ENCODE measurements around the gene PWWP2B.

PWWP2B gene

DNA sequence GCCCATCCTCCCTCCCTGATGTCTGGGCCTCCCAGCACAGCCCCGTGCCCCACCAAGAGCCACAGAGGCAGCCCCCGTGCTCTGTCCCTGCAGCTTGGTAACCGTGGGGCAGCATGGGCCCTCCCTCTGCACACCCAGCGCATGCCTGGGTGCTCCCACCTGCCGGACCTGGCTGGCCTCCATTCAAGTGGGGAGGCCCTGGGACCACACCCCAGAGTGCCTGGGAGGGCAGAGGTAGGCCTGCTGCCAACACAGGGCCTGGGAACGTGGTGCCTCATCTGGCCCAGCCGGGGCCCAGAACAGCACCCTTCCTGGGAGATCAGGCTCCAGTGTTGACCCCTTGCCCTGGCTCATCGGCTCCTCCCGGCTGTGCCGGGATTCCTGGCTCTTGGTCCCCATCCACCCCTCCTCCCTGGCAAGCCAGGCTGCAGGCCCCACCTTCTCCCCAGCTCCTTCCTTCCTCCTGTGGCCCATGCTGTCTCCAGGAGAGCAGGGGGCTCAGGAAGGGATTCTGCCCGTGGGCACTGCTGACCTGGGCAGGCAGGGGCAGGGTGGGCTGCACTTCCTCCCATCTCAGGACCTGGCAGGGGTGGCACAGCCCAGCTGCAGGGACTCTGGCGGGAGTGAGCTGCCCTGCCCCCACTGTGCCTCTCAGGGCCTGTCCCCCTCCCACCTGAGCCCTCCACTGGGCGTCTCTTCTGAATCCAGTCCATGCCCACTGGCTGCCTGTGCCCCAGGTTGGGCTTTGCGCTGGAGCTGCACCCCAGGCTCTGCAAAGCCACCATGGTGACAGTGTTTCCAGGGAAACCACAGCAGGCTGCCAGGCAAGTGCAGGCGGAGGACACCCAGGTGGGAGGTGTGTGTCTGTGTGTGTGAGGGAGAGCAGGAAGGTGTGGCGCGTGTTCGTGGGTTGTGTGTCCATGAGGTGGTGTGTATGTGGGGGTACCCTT, 32.6 kb downstream of the PWWP2B start:
- Histone ChIP-seq H3K27ac (ENCODE audit: low read depth, low read length) (no peak overlapping the region), H3K4me3 (ENCODE audit: low read length) (no peak overlapping the region), H3F3A (ENCODE audit: control insufficient read depth, insufficient read depth) (peaks cover 5% of the 10 kb centered on the region), H3K4me2 (ENCODE audit: low read length) (no peak overlapping the region), H3K36me3 (ENCODE audit: control insufficient read depth, low read length) (no peaks in the 10 kb centered on the region), H3K79me2 (ENCODE audit: control insufficient read depth, low read length) (no peaks in the 10 kb centered on the region), H3K9me3 (ENCODE audit: control insufficient read depth, insufficient read depth, low read length) (no peaks in the 10 kb centered on the region; the same call in 1 of the 2 replicates), H4K20me1 (ENCODE audit: control insufficient read depth, insufficient read depth, low read depth, low read length) (no peaks in the 10 kb centered on the region), H3K27me3 (ENCODE audit: control insufficient read depth, low read length) (no peaks in the 10 kb centered on the region), H3K4me1 (ENCODE audit: control insufficient read depth, low read length) (peaks cover 8% of the 10 kb centered on the region; the same call in 1 of the 2 replicates), H3K9me2 (replicated peaks; ENCODE audit: control insufficient read depth, low read length) (no peaks in the 10 kb centered on the region)
- TF ChIP-seq, protein P1, sequence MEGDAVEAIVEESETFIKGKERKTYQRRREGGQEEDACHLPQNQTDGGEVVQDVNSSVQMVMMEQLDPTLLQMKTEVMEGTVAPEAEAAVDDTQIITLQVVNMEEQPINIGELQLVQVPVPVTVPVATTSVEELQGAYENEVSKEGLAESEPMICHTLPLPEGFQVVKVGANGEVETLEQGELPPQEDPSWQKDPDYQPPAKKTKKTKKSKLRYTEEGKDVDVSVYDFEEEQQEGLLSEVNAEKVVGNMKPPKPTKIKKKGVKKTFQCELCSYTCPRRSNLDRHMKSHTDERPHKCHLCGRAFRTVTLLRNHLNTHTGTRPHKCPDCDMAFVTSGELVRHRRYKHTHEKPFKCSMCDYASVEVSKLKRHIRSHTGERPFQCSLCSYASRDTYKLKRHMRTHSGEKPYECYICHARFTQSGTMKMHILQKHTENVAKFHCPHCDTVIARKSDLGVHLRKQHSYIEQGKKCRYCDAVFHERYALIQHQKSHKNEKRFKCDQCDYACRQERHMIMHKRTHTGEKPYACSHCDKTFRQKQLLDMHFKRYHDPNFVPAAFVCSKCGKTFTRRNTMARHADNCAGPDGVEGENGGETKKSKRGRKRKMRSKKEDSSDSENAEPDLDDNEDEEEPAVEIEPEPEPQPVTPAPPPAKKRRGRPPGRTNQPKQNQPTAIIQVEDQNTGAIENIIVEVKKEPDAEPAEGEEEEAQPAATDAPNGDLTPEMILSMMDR (IDR thresholded peaks at IDR 0.05; ENCODE audit: low read depth, low read length, poor library complexity, severe bottlenecking) = no peak
- TF ChIP-seq EZH2phosphoT487 (IDR thresholded peaks at IDR 0.05; ENCODE audit: borderline replicate concordance, low read length) = no peak

DNA sequence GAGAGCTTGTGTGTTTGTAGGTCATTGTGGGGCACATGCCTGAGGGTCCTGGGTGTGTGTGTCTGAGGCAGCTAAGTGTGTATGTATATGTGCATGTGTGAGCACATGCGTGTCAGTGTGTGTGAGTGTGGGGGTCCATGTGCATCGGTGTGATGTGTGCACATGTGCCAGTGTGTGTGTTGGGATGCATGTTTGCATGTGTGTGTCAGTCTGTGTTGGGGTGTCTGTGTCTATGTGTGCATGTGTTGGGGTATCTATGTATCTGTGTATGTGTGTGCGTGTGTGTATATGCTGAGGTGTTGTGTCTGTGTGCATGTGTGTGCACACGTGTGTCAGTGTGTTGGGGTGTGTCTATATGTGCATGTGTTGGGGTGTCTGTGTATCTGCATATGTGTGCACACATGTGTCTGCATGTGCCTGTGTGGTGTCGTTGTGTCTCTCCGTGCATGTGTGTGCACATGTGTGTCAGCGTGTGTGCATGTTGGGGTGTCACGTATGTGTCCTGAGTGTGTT, 33.3 kb downstream of the PWWP2B start:
- no peak for TF ChIP-seq EZH2phosphoT487 (IDR thresholded peaks at IDR 0.05; ENCODE audit: borderline replicate concordance, low read length)
- TF ChIP-seq, protein P1 (IDR thresholded peaks at IDR 0.05; ENCODE audit: low read depth, low read length, poor library complexity, severe bottlenecking) = no peak
- Histone ChIP-seq H3K9me3 (ENCODE audit: control insufficient read depth, insufficient read depth, low read length) (no peaks in the 10 kb centered on the region; the same call in 1 of the 2 replicates), H3K27ac (ENCODE audit: low read depth, low read length) (no peak overlapping the region), H3K4me3 (ENCODE audit: low read length) (no peak overlapping the region), H3K4me2 (ENCODE audit: low read length) (no peak overlapping the region), H3F3A (ENCODE audit: control insufficient read depth, insufficient read depth) (peaks cover 4% of the 10 kb centered on the region), H4K20me1 (ENCODE audit: control insufficient read depth, insufficient read depth, low read depth, low read length) (no peaks in the 10 kb centered on the region), H3K27me3 (ENCODE audit: control insufficient read depth, low read length) (no peaks in the 10 kb centered on the region), H3K36me3 (ENCODE audit: control insufficient read depth, low read length) (no peaks in the 10 kb centered on the region), H3K4me1 (ENCODE audit: control insufficient read depth, low read length) (peaks cover 8% of the 10 kb centered on the region; the same call in 1 of the 2 replicates), H3K79me2 (ENCODE audit: control insufficient read depth, low read length) (no peaks in the 10 kb centered on the region), H3K9me2 (replicated peaks; ENCODE audit: control insufficient read depth, low read length) (no peaks in the 10 kb centered on the region)

DNA sequence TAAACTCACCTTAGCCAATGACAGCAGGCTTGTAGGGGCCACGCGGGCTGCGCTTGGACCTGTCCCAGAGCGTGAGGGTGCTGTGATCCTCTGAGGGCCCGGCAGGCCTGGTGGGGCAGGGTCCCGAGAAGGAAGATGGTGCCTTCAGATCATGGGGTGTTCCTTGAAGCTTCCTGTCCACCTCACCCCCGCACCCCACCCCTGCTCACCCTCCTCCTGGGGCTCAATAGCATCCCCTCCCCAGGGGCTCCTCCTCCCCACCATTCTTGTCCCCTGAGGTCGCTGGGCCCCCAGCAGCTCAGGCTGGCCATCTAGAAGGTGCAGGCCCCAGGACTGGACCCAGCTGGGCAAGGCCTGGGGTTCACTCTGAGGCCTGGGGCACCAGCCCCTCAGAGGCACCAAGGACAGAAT, 33.9 kb downstream of the PWWP2B start:
- H3K27ac ChIP-seq (ENCODE audit: low read depth, low read length) = no peak overlapping the region
- peaks cover 4% of the 10 kb centered on the region for H3F3A ChIP-seq (ENCODE audit: control insufficient read depth, insufficient read depth)
- no peaks in the 10 kb centered on the region for H3K36me3 ChIP-seq (ENCODE audit: control insufficient read depth, low read length)
- no peak overlapping the region for H3K4me2 ChIP-seq (ENCODE audit: low read length)
- no peaks in the 10 kb centered on the region for H4K20me1 ChIP-seq (ENCODE audit: control insufficient read depth, insufficient read depth, low read depth, low read length)
- H3K79me2 ChIP-seq (ENCODE audit: control insufficient read depth, low read length) = no peaks in the 10 kb centered on the region
- H3K27me3 ChIP-seq (ENCODE audit: control insufficient read depth, low read length) = no peaks in the 10 kb centered on the region
- no peak overlapping the region for H3K4me3 ChIP-seq (ENCODE audit: low read length)
- H3K4me1 ChIP-seq (ENCODE audit: control insufficient read depth, low read length) = peaks cover 8% of the 10 kb centered on the region; the same call in 1 of the 2 replicates
- no peak for TF ChIP-seq EZH2phosphoT487 (IDR thresholded peaks at IDR 0.05; ENCODE audit: borderline replicate concordance, low read length)
- TF ChIP-seq, protein P1 (IDR thresholded peaks at IDR 0.05; ENCODE audit: low read depth, low read length, poor library complexity, severe bottlenecking) = no peak
- no peaks in the 10 kb centered on the region for H3K9me2 ChIP-seq (replicated peaks; ENCODE audit: control insufficient read depth, low read length)
- no peaks in the 10 kb centered on the region for H3K9me3 ChIP-seq (ENCODE audit: control insufficient read depth, insufficient read depth, low read length)
